ENCODE results near the gene SEZ6L2.

SEZ6L2 gene

DNA sequence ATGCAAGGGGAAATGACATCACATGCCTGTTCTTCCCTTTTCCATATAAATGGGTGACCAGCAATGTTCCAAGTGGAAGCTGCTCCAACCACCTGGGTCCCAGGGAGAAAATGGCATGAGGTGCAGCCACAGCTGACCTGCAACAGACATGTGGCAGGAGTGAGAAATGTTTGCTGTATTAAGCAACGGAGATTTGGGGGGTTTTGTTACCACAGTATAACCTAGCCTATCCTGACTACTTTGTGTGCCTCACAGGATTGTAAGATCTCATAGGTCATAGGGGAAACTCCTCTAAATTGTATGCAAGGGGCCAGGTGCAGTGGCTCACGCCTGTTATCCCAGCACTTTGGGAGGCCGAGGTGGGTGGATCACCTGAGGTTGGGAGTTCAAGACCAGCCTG lies 48.4 kb downstream of the SEZ6L2 start:
- TF ChIP-seq, protein P1, sequence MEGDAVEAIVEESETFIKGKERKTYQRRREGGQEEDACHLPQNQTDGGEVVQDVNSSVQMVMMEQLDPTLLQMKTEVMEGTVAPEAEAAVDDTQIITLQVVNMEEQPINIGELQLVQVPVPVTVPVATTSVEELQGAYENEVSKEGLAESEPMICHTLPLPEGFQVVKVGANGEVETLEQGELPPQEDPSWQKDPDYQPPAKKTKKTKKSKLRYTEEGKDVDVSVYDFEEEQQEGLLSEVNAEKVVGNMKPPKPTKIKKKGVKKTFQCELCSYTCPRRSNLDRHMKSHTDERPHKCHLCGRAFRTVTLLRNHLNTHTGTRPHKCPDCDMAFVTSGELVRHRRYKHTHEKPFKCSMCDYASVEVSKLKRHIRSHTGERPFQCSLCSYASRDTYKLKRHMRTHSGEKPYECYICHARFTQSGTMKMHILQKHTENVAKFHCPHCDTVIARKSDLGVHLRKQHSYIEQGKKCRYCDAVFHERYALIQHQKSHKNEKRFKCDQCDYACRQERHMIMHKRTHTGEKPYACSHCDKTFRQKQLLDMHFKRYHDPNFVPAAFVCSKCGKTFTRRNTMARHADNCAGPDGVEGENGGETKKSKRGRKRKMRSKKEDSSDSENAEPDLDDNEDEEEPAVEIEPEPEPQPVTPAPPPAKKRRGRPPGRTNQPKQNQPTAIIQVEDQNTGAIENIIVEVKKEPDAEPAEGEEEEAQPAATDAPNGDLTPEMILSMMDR (IDR thresholded peaks at IDR 0.05; ENCODE audit: low read depth, low read length, missing control alignments) = no peak
- H3K4me3 ChIP-seq (ENCODE audit: low read depth, low read length) = no peak overlapping the region
- DNase-seq (ENCODE audit: low read depth) = no peak

DNA sequence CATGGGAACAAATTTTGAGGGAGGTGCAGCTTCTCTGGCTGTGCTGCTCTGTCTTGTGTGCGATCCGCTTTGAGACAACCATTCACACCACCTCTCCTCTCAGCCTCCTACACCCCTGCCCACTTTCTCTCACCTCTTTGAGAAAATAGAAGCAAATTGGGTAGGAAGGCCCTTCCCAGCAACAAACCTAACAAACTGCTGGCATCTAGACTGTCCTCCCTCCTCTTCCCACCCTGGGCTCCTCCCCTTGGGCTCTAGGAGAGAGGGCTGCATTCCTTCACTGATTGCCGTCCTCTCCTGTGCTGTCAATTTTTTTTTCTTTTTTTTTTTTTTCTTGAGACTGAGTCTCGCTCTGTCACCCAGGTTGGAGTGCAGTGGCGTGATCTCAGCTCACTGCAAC lies 49.8 kb downstream of the SEZ6L2 start:
- H3K4me3 ChIP-seq (ENCODE audit: low read depth, low read length) = no peak overlapping the region
- TF ChIP-seq, protein P1 (IDR thresholded peaks at IDR 0.05; ENCODE audit: low read depth, low read length, missing control alignments) = no peak
- no peak for DNase-seq (ENCODE audit: low read depth)

DNA sequence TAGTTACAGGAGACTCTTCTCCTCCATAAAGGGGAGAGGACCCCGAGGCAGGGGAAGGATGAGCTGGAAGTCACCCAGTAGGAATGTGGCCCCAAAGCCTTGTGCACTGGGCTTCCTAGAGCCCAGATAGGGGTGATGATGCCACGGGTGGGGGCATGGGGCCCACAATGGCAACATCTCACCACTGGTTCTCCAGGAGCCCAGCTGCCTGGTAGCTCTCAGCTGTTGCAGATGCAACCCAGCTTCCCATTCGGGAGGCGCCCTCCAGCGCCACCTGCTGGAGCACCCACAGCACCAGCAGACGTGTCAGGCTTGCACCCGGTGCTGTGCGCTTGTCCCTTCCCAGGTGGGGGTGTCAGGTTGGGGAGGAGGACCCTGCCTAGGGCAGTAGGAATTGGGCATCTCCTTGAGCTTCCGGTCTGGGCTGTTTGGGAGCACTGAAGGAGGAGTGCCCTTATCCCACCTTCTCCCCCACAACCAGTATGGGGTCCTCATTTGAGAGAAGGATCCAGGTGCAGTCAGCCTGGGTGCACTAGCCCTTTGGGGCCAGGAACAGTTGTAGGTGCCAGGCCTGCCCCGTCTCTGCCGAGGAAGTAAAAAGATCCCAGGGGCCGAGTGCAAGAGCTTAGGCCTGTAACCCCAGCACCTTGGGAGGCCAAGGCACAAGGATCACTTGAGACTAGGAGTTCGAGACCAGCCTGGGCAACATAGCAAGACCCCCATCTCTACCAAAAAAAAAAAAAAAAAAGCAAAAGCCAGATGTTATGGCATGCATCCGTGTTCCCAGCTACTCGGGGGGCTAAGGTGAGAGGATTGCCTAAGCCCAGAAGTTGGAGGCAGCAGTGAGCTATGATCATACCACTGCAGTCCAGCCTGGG lies 50.7 kb downstream of the SEZ6L2 start:
- TF ChIP-seq, protein P1 (IDR thresholded peaks at IDR 0.05; ENCODE audit: low read depth, low read length, missing control alignments) = peak; percentile 98
- H3K4me3 ChIP-seq (ENCODE audit: low read depth, low read length) = no peak overlapping the region
- DNase-seq (ENCODE audit: low read depth) = peak; percentile 22

DNA sequence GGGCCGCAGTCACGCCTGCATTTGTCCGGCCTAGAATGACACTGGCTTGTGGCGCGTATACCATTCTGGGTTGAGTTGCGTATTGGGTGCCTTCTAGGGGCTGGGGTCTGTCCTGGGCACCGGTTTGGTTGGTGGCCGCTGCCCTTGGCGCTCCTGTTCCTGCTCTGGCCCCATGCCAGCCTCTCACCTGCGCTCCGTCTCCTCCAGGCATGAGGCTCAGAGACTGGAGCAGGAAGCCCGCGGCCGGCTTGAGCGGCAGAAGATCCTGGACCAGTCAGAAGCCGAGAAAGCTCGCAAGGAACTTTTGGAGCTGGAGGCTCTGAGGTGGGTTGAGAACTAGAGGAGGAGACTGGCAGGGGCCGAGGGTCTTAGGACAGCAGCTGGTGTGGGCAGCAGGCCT lies 53.7 kb downstream of the SEZ6L2 start:
- DNase-seq (ENCODE audit: low read depth) = no peak
- H3K4me3 ChIP-seq (ENCODE audit: low read depth, low read length) = no peak overlapping the region
- TF ChIP-seq, protein P1 (IDR thresholded peaks at IDR 0.05; ENCODE audit: low read depth, low read length, missing control alignments) = no peak

DNA sequence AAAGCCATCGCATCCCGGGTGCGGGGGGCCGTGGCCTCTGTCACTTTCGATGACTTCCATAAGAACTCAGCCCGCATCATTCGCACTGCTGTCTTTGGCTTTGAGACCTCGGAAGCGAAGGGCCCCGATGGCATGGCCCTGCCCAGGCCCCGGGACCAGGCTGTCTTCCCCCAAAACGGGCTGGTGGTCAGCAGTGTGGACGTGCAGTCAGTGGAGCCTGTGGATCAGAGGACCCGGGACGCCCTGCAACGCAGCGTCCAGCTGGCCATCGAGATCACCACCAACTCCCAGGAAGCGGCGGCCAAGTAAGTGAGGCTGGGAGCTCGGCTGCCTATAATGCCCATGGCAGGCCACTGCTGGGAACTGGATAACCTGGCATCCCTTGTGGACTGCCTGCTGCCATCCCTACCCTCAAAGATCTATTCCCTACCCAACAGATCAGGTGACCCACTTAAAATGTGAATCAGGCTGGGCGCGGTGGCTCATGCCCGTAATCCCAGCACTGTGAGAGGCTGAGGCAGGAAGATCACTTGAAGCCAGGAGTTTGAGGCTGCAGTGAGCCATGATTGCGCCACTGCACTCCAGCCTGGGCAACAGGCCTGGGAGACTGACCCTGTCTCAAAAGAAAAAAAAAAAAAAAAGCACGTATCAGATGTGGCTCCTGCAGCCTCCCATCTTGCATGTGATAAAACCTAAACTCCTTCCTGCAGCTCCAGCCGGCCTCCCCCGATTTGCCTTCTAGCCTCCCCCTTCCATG lies 54.6 kb downstream of the SEZ6L2 start:
- no peak for DNase-seq (ENCODE audit: low read depth)
- TF ChIP-seq, protein P1 (IDR thresholded peaks at IDR 0.05; ENCODE audit: low read depth, low read length, missing control alignments) = no peak

DNA sequence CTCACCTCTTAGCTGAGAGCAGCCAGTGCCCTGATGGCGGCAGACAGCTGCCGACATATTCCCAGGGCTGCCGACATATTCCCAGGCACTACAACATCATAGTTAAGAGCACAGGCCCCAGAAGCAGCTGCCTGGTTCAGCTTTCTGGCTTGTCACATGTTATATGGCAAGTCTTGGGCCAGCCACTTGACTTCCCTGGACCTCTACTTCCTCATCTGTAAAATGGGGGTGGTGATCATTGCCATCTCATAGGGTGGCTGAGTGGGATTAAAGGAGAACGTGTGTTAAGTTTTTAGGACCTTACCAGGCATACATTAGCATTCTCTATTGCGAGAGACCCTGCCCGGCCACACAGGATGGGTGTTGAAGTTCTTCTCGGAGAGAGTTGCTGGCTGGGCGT lies 55.4 kb downstream of the SEZ6L2 start:
- no peak overlapping the region for H3K4me3 ChIP-seq (ENCODE audit: low read depth, low read length)
- no peak for DNase-seq (ENCODE audit: low read depth)
- TF ChIP-seq, protein P1 (IDR thresholded peaks at IDR 0.05; ENCODE audit: low read depth, low read length, missing control alignments) = no peak

More for the DNA sequence above, 54.6 kb downstream of the SEZ6L2 start:
- H3K4me3 ChIP-seq (ENCODE audit: low read depth, low read length) = no peak overlapping the region
